Suprapubic skin (tissue), 4 donors: Measurements from ENCODE around the gene PAM16. TPM values are rescaled to one million over a fixed set of nuclear protein-coding genes. Genes with fewer than 3 reads are reported as not detected.
A peak's percentile ranks its signal among the peaks of the same experiment; 100 is the strongest.

ENCODE experiments used
- DNase-seq, 2 donors: peaks; one replicate each; pipeline ENCODE4 v3.0.0-alpha.2; 2019; ENCODE audit warnings: low spot score in 2 of 2
- H3K27ac ChIP-seq: fragments of 200-600 bp; sonication (generic); one replicate; pipeline ENCODE4 v1.5.1; 2019
- H3K27me3 ChIP-seq: fragments of 200-600 bp; sonication (generic); one replicate; pipeline ENCODE4 v1.5.1; 2019
- H3K36me3 ChIP-seq: fragments of 200-600 bp; sonication (generic); one replicate; pipeline ENCODE4 v1.5.1; 2019
- H3K4me1 ChIP-seq: fragments of 200-600 bp; sonication (generic); one replicate; pipeline ENCODE4 v1.5.1; 2019
- H3K4me3 ChIP-seq: fragments of 200-600 bp; sonication (generic); one replicate; pipeline ENCODE4 v1.5.1; 2019; ENCODE audit warnings: mild to moderate bottlenecking
- H3K9me3 ChIP-seq: fragments of 200-600 bp; sonication (generic); one replicate; pipeline ENCODE4 v1.5.1; 2019
- CTCF ChIP-seq, 2 donors: fragments of 200-600 bp in 1 of 2; fragments of 450-650 bp in 1 of 2; sonication (generic) in 1 of 2; IDR thresholded peaks; one replicate each; pipeline ENCODE4 v1.5.1; 2016 to 2019; ENCODE audit warnings: antibody characterized with exemption in 2 of 2, mild to moderate bottlenecking in 1 of 2, moderate library complexity in 1 of 2
- EP300 ChIP-seq: sonication (generic); formaldehyde crosslinking; IDR thresholded peaks from one replicate; pipeline ENCODE4 v1.6.1; 2017; ENCODE audit warnings: antibody characterized with exemption
- POLR2A ChIP-seq, 2 donors: fragments of 450-650 bp; IDR thresholded peaks; one replicate each; pipeline ENCODE4 v1.6.1; 2017; ENCODE audit warnings: antibody characterized with exemption in 2 of 2, mild to moderate bottlenecking in 2 of 2, moderate library complexity in 2 of 2
- POLR2AphosphoS5 ChIP-seq, 3 donors: sonication (generic); formaldehyde crosslinking; IDR thresholded peaks; one replicate each; pipeline ENCODE4 v1.6.1; 2017; ENCODE audit warnings: antibody characterized with exemption in 3 of 3
- WGBS: methylation state at CpG from one replicate; pipeline ENCODE4 v1.1.5; 2018; 5-methylcytosine and 5-hydroxymethylcytosine counted together
- total RNA-seq, 4 donors: library from RNA; depleted of rRNA; stranded (reverse); fragments of >200 nt; gene quantifications; one replicate each; pipeline ENCODE4 v1.1.0, GENCODE V29; 2016

The PAM16 gene
- total RNA-seq, 4 donors from 2014 or later, result 23.8 to 54.7 (median 46.1) TPM

GRCh38 chr16:4352843-4353242, 1.7 kb upstream of the PAM16 start:
- Histone ChIP-seq H3K27me3 (no peaks in the 10 kb centered on the region), H3K9me3 (no peaks in the 10 kb centered on the region), H3K4me1 (peaks cover 29% of the 10 kb centered on the region), H3K36me3 (peaks cover 19% of the 10 kb centered on the region), H3K27ac (no peak overlapping the region), H3K4me3 (no peak overlapping the region)
- WGBS, result 92% methylated on average over 5 of the region's 5 CpGs
- no peak for DNase-seq
- TF ChIP-seq CTCF (IDR thresholded peaks at IDR 0.05) (no peak), POLR2A (IDR thresholded peaks at IDR 0.05) (no peak), EP300 (no peak), POLR2AphosphoS5 (IDR thresholded peaks at IDR 0.05) (no peak)

- H3K4me1 ChIP-seq, result peaks cover 36% of the 10 kb centered on the region
- H3K9me3 ChIP-seq, result no peaks in the 10 kb centered on the region
- H3K36me3 ChIP-seq, result peaks cover 10% of the 10 kb centered on the region
- H3K27ac ChIP-seq, result no peak overlapping the region
- no peak overlapping the region for H3K4me3 ChIP-seq
- WGBS, result 80% methylated on average over 7 of the region's 7 CpGs
- H3K27me3 ChIP-seq, result no peaks in the 10 kb centered on the region
- peak in 1 of 2 donors; percentile 54 for DNase-seq
- TF ChIP-seq EP300, result no peak
- TF ChIP-seq POLR2A (IDR thresholded peaks at IDR 0.05), result no peak
- no peak for TF ChIP-seq POLR2AphosphoS5 (IDR thresholded peaks at IDR 0.05)
- no peak for TF ChIP-seq CTCF (IDR thresholded peaks at IDR 0.05)
Observed at GRCh38 chr16:4351880-4352279, 759 bp upstream of the PAM16 start.

GRCh38 chr16:4350365-4350786, 745 bp downstream of the PAM16 start:
- no peak for DNase-seq
- H3K36me3 ChIP-seq, result peaks cover 8% of the 10 kb centered on the region
- TF ChIP-seq POLR2AphosphoS5 (IDR thresholded peaks at IDR 0.05) (no peak), CTCF (IDR thresholded peaks at IDR 0.05) (no peak), POLR2A (IDR thresholded peaks at IDR 0.05) (no peak), EP300 (no peak)
- H3K27ac ChIP-seq, result peak overlapping the region; percentile 89
- H3K4me1 ChIP-seq, result peaks cover 43% of the 10 kb centered on the region
- 39% methylated on average over 21 of the region's 24 CpGs for WGBS
- H3K27me3 ChIP-seq, result no peaks in the 10 kb centered on the region
- no peaks in the 10 kb centered on the region for H3K9me3 ChIP-seq
- peak overlapping the region; percentile 98 for H3K4me3 ChIP-seq

- Histone ChIP-seq H3K36me3 (peaks cover under 1% of the 10 kb centered on the region), H3K27me3 (no peaks in the 10 kb centered on the region), H3K27ac (no peak overlapping the region), H3K4me1 (peaks cover 50% of the 10 kb centered on the region), H3K9me3 (no peaks in the 10 kb centered on the region), H3K4me3 (no peak overlapping the region)
- no peak for DNase-seq
- TF ChIP-seq POLR2AphosphoS5 (IDR thresholded peaks at IDR 0.05) (no peak), CTCF (IDR thresholded peaks at IDR 0.05) (no peak), EP300 (no peak), POLR2A (IDR thresholded peaks at IDR 0.05) (no peak)
- 93% methylated on average over 5 of the region's 5 CpGs for WGBS
Observed at GRCh38 chr16:4349332-4349731, 1.8 kb downstream of the PAM16 start.

GRCh38 chr16:4347765-4348509, 3.2 kb downstream of the PAM16 start:
- Histone ChIP-seq H3K9me3 (no peaks in the 10 kb centered on the region), H3K4me3 (no peak overlapping the region), H3K36me3 (no peaks in the 10 kb centered on the region), H3K4me1 (peaks cover 50% of the 10 kb centered on the region), H3K27me3 (no peaks in the 10 kb centered on the region), H3K27ac (no peak overlapping the region)
- no peak for DNase-seq
- TF ChIP-seq EP300 (no peak), POLR2AphosphoS5 (IDR thresholded peaks at IDR 0.05) (no peak), POLR2A (IDR thresholded peaks at IDR 0.05) (no peak)
- WGBS, result 50% methylated on average over 13 of the region's 17 CpGs
